Caco-2 (cell line): ENCODE results near the gene EPHA10. TPM values are rescaled to one million over a fixed set of nuclear protein-coding genes. Genes with fewer than 3 reads are reported as not detected.

ENCODE experiments used
- BruUV-seq: library from RNA; stranded (reverse); fragments of 400-500 nt; replicated peaks from 2 replicates; lab custom pipeline; 2021; lab: Mats Ljungman, UMichigan
- CTCF ChIA-PET: fragments of 300-600 bp; sonication (Branson Sonifier 250); formaldehyde crosslinking; loops from one replicate; lab custom pipeline; 2022; ENCODE audit warnings: antibody characterized with exemption; lab: Charles Lee
- POLR2A ChIA-PET: fragments of 300-600 bp; sonication (Branson Sonifier 250); formaldehyde crosslinking; loops from one replicate; lab custom pipeline; 2022; ENCODE audit warnings: antibody characterized with exemption; lab: Charles Lee
- DNase-seq, 2 experiments: peaks; one replicate each; pipeline versions ENCODE4 v3.0.0 to v3.0.0-alpha.2; 2020 to 2022
- H3K27me3 ChIP-seq: replicated peaks from 2 replicates; pipeline ENCODE4 v1.6.0; 2011; ENCODE audit warnings: low read length; ENCODE audit not compliant: control insufficient read depth, insufficient read depth
- H3K36me3 ChIP-seq: 2 replicates; pipeline ENCODE4 v1.5.1; 2011; ENCODE audit warnings: low read length; ENCODE audit not compliant: control insufficient read depth, insufficient read depth
- H3K4me1 ChIP-seq: fragments of 250-450 bp; sonication (Bioruptor Pico); 2 replicates; pipeline ENCODE4 v1.5.1; 2020; ENCODE audit warnings: mild to moderate bottlenecking
- H3K4me3 ChIP-seq: 2 replicates; pipeline ENCODE4 v1.5.1; 2011; ENCODE audit warnings: low read depth, mild to moderate bottlenecking, control low read depth, low read length
- H3K9me3 ChIP-seq: fragments of 250-450 bp; sonication (Bioruptor Pico); 2 replicates; pipeline ENCODE4 v1.5.1; 2020; ENCODE audit warnings: mild to moderate bottlenecking, moderate library complexity
- H3K27ac Mint-ChIP-seq: one replicate; pipeline ENCODE4 v1.8.0; 2022; ENCODE audit warnings: mixed read lengths; ENCODE audit not compliant: unreplicated experiment
- H3K27me3 Mint-ChIP-seq: one replicate; pipeline ENCODE4 v1.8.0; 2022; ENCODE audit warnings: mixed read lengths; ENCODE audit not compliant: insufficient read depth, unreplicated experiment
- H3K36me3 Mint-ChIP-seq: one replicate; pipeline ENCODE4 v1.8.0; 2022; ENCODE audit warnings: mild to moderate bottlenecking, mixed read lengths; ENCODE audit not compliant: insufficient read depth, unreplicated experiment
- H3K4me1 Mint-ChIP-seq: one replicate; pipeline ENCODE4 v1.8.0; 2022; ENCODE audit warnings: low read depth, mixed read lengths; ENCODE audit not compliant: unreplicated experiment
- H3K4me3 Mint-ChIP-seq: one replicate; pipeline ENCODE4 v1.8.0; 2022; ENCODE audit warnings: mild to moderate bottlenecking, moderate library complexity, mixed read lengths; ENCODE audit not compliant: unreplicated experiment
- H3K9me3 Mint-ChIP-seq: one replicate; pipeline ENCODE4 v1.8.0; 2022; ENCODE audit warnings: mixed read lengths; ENCODE audit not compliant: unreplicated experiment
- CTCF ChIP-seq, 2 experiments: fragments of 200-600 bp in 1 of 2; IDR thresholded peaks; 1 replicate in 1 of 2; 2 replicates in 1 of 2; pipeline versions ENCODE4 v1.5.1 to v1.8.0; 2011 to 2022; ENCODE audit warnings: antibody characterized with exemption in 1 of 2, control low read depth in 1 of 2, inconsistent platforms in 1 of 2, low read depth in 1 of 2, low read length in 1 of 2, mild to moderate bottlenecking in 1 of 2, moderate library complexity in 1 of 2; ENCODE audit not compliant: insufficient read depth in 1 of 2, severe bottlenecking in 1 of 2, unreplicated experiment in 1 of 2
- intact Hi-C: fragments of 100-400 bp; cut with micrococcal nuclease; formaldehyde crosslinking; loops from one replicate; pipeline ENCODE4 v1.10.0; 2022; ENCODE audit not compliant: unreplicated experiment
- total RNA-seq: library from RNA; stranded (reverse); gene quantifications from 2 replicates; pipeline ENCODE4 v1.2.3, GENCODE V29; 2022

Gene EPHA10
- total RNA-seq, 1 experiment from 2014 or later: 2.8 TPM

GRCh38 chr1:37680933-37681332 is 84.0 kb downstream of the EPHA10 start:
- no TSS peak for BruUV-seq
- POLR2A ChIA-PET: no interaction called here

GRCh38 chr1:37677808-37678207 is 87.1 kb downstream of the EPHA10 start:
- POLR2A ChIA-PET: no interaction called here
- intact Hi-C loops: no loop called here
- TF ChIP-seq CTCF (IDR thresholded peaks at IDR 0.05; ENCODE audit: insufficient read depth in 1 of 2, low read depth in 1 of 2, low read length in 1 of 2, severe bottlenecking in 1 of 2, unreplicated experiment in 1 of 2): no peak

More at GRCh38 chr1:37680933-37681332, 84.0 kb downstream of the EPHA10 start:
- CTCF ChIA-PET: interaction anchor here (2.4 kb wide), 1 partner anchor 78 kb away, joined by 9 read pairs; no protein-coding TSS in a partner anchor
- no peaks in the 10 kb centered on the region for H3K27me3 Mint-ChIP-seq
- Histone ChIP-seq H3K27me3 (no peaks in the 10 kb centered on the region), H3K36me3 (no peaks in the 10 kb centered on the region), H3K4me3 (no peak overlapping the region), H3K4me1 (no peaks in the 10 kb centered on the region), H3K9me3 (no peaks in the 10 kb centered on the region)
- H3K4me1 Mint-ChIP-seq: no peaks in the 10 kb centered on the region
- intact Hi-C loops: no loop called here
- peaks cover 14% of the 10 kb centered on the region for H3K36me3 Mint-ChIP-seq
- no peaks in the 10 kb centered on the region for H3K9me3 Mint-ChIP-seq
- no peak overlapping the region for H3K4me3 Mint-ChIP-seq
- TF ChIP-seq CTCF (IDR thresholded peaks at IDR 0.05; ENCODE audit: insufficient read depth in 1 of 2, low read depth in 1 of 2, low read length in 1 of 2, severe bottlenecking in 1 of 2, unreplicated experiment in 1 of 2): no peak
- H3K27ac Mint-ChIP-seq: no peak overlapping the region
- DNase-seq: no peak

GRCh38 chr1:37677143-37677439 is 87.8 kb downstream of the EPHA10 start:
- no peak overlapping the region for H3K27ac Mint-ChIP-seq
- no peak for TF ChIP-seq CTCF (IDR thresholded peaks at IDR 0.05; ENCODE audit: insufficient read depth in 1 of 2, low read depth in 1 of 2, low read length in 1 of 2, severe bottlenecking in 1 of 2, unreplicated experiment in 1 of 2)
- H3K4me1 ChIP-seq: no peaks in the 10 kb centered on the region
- no peaks in the 10 kb centered on the region for H3K27me3 ChIP-seq
- BruUV-seq: no TSS peak
- no peak overlapping the region for H3K4me3 ChIP-seq
- intact Hi-C loops: no loop called here
- no peaks in the 10 kb centered on the region for H3K27me3 Mint-ChIP-seq
- no peaks in the 10 kb centered on the region for H3K4me1 Mint-ChIP-seq
- H3K9me3 ChIP-seq: no peaks in the 10 kb centered on the region
- no peak overlapping the region for H3K4me3 Mint-ChIP-seq
- no peaks in the 10 kb centered on the region for H3K36me3 Mint-ChIP-seq
- no peaks in the 10 kb centered on the region for H3K9me3 Mint-ChIP-seq
- POLR2A ChIA-PET: no interaction called here
- no peaks in the 10 kb centered on the region for H3K36me3 ChIP-seq
- no peak for DNase-seq
- CTCF ChIA-PET: interaction anchor here (1.2 kb wide), 1 partner anchor 74 kb away, joined by 3 read pairs; no protein-coding TSS in a partner anchor

More at GRCh38 chr1:37677808-37678207, 87.1 kb downstream of the EPHA10 start:
- Histone ChIP-seq H3K27me3 (no peaks in the 10 kb centered on the region), H3K36me3 (no peaks in the 10 kb centered on the region), H3K4me1 (no peaks in the 10 kb centered on the region), H3K9me3 (no peaks in the 10 kb centered on the region), H3K4me3 (no peak overlapping the region)
- no peak overlapping the region for H3K27ac Mint-ChIP-seq
- H3K36me3 Mint-ChIP-seq: peaks cover 2% of the 10 kb centered on the region
- no peaks in the 10 kb centered on the region for H3K4me1 Mint-ChIP-seq
- no TSS peak for BruUV-seq
- CTCF ChIA-PET: interaction anchor here (1.2 kb wide), 1 partner anchor 75 kb away, joined by 3 read pairs; no protein-coding TSS in a partner anchor
- DNase-seq: no peak
- H3K4me3 Mint-ChIP-seq: no peak overlapping the region
- H3K27me3 Mint-ChIP-seq: no peaks in the 10 kb centered on the region
- H3K9me3 Mint-ChIP-seq: no peaks in the 10 kb centered on the region
